Measurements from ENCODE around the gene ZNF408.

DNA sequence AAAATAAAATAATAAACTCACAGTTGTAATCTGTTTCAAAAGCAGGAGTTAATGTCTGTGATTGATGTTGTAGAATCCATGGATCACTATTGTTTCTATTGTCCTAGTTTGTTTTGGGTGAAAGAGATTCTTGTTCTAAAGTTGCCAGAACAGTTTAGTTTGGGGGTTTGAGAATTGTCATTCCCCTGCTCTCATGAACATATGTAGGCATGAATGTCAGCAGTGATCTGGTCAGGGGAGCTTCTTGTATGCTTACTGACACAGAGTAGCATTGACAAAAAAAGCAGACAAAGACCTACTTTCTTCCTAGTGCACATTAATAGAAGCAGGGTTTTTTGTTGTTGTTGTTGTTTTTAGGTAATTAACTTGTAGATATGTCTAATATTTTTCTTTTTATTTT, 39.0 kb upstream of the ZNF408 start:
- TF ChIP-seq CTCF (conservative IDR thresholded peaks at IDR 0.05; ENCODE audit: low read length) (no peak), EZH2phosphoT487 (IDR thresholded peaks at IDR 0.05; ENCODE audit: borderline replicate concordance) (no peak)
